Stimulated activated CD4-positive, alpha-beta T cell treated with anti-CD3 and anti-CD28 coated beads, Interleukin-1b, Interleukin-23, amount 100 ng/mL, for 4 hours (primary cell): Measurements from ENCODE around the gene P3H4.
A peak's percentile ranks its signal among the peaks of the same experiment; 100 is the strongest.
"Not testable (repeated sequence)": the region's sequence is repeated elsewhere in the genome, so short reads cannot be mapped to it uniquely, and the experiment has no call there.

ENCODE experiments used
- DNase-seq, 2 donors: peaks; one replicate each; pipeline ENCODE4 v3.0.0-alpha.2; 2020; ENCODE audit warnings: low read depth in 2 of 2

Gene P3H4

GRCh38 chr17:41811549-41812380 lies at the start of gene P3H4:
Gene P3H4 (minus strand): TSS chr17:41811949. CDS start chr17:41811915, 34 bp downstream.
- peak; percentile 46 to 67 for DNase-seq

GRCh38 chr17:41860254-41860931 lies 48.6 kb upstream of the P3H4 start:
- no peak for DNase-seq

- DNase-seq, result not testable (repeated sequence)
Measured at GRCh38 chr17:41851382-41851781, 39.6 kb upstream of the P3H4 start.

- DNase-seq, result no peak
Measured at GRCh38 chr17:41849251-41849990, 37.7 kb upstream of the P3H4 start.

GRCh38 chr17:41848788-41849187 lies 37.0 kb upstream of the P3H4 start:
- DNase-seq, result no peak

GRCh38 chr17:41844971-41845370 lies 33.2 kb upstream of the P3H4 start:
- DNase-seq, result no peak

- not testable (repeated sequence) for DNase-seq
Measured at GRCh38 chr17:41840781-41841180, 29.0 kb upstream of the P3H4 start.

GRCh38 chr17:41839448-41839847 lies 27.7 kb upstream of the P3H4 start:
- not testable (repeated sequence) for DNase-seq

GRCh38 chr17:41837761-41838538 lies 26.2 kb upstream of the P3H4 start, which contains the start of gene KLHL10:
Gene KLHL10 (plus strand): TSS chr17:41837825. CDS start chr17:41837933, 108 bp downstream.
- no peak for DNase-seq

GRCh38 chr17:41836550-41837196 lies 24.9 kb upstream of the P3H4 start:
- DNase-seq, result no peak

GRCh38 chr17:41835800-41836549 lies 24.2 kb upstream of the P3H4 start, which contains the start of gene NT5C3B:
Gene NT5C3B (minus strand): TSS chr17:41836232. CDS start chr17:41836193, 39 bp downstream.
- DNase-seq, result peak; percentile 32 to 60

- DNase-seq, result no peak
Measured at GRCh38 chr17:41835214-41835799, 23.6 kb upstream of the P3H4 start.

- DNase-seq, result not testable (repeated sequence)
Measured at GRCh38 chr17:41829961-41830360, 18.2 kb upstream of the P3H4 start.

GRCh38 chr17:41825175-41825845 lies 13.6 kb upstream of the P3H4 start:
- DNase-seq, result no peak

GRCh38 chr17:41824086-41824485 lies 12.3 kb upstream of the P3H4 start:
- DNase-seq, result no peak

GRCh38 chr17:41823580-41823979 lies 11.8 kb upstream of the P3H4 start:
- DNase-seq, result no peak

GRCh38 chr17:41823141-41823524 lies 11.4 kb upstream of the P3H4 start:
- DNase-seq, result no peak

GRCh38 chr17:41822216-41823140 lies 10.7 kb upstream of the P3H4 start:
- no peak for DNase-seq
